GM21786 (cell line): ENCODE measurements around the gene DNAJC27.

Source experiments
- ATAC-seq: cut with Tn5 transposase; IDR thresholded peaks from one replicate; pipeline ENCODE4 v1.9.1; 2021; ENCODE audit not compliant: unreplicated experiment

Gene DNAJC27

GRCh38 chr2:24926220-24926601, 45.5 kb downstream of the DNAJC27 start:
- no peak for ATAC-seq

GRCh38 chr2:24925815-24926214, 45.9 kb downstream of the DNAJC27 start:
- no peak for ATAC-seq

GRCh38 chr2:24924732-24925131, 47.0 kb downstream of the DNAJC27 start:
- no peak for ATAC-seq

- ATAC-seq = no peak
Measured at GRCh38 chr2:24924266-24924665, 47.5 kb downstream of the DNAJC27 start.

GRCh38 chr2:24923106-24923505, 48.6 kb downstream of the DNAJC27 start:
- ATAC-seq = no peak

GRCh38 chr2:24922556-24922955, 49.2 kb downstream of the DNAJC27 start:
- no peak for ATAC-seq

GRCh38 chr2:24920809-24921441, 50.8 kb downstream of the DNAJC27 start:
- no peak for ATAC-seq

- peak; percentile 44 for ATAC-seq
Measured at GRCh38 chr2:24920098-24920808, 51.5 kb downstream of the DNAJC27 start, which contains the start of gene ADCY3. ADCY3 (minus strand) TSS chr2:24920237; CDS start chr2:24918987, 1,250 bp downstream.

- peak; percentile 11 for ATAC-seq
Measured at GRCh38 chr2:24919506-24920097, 52.2 kb downstream of the DNAJC27 start.

GRCh38 chr2:24919037-24919505, 52.7 kb downstream of the DNAJC27 start:
- no peak for ATAC-seq

- ATAC-seq = no peak
Measured at GRCh38 chr2:24918326-24919036, 53.3 kb downstream of the DNAJC27 start.

- no peak for ATAC-seq
Measured at GRCh38 chr2:24917731-24918325, 53.9 kb downstream of the DNAJC27 start.

GRCh38 chr2:24917086-24917485, 54.7 kb downstream of the DNAJC27 start:
- ATAC-seq = peak; percentile 27

GRCh38 chr2:24915796-24916195, 56.0 kb downstream of the DNAJC27 start:
- no peak for ATAC-seq

GRCh38 chr2:24915175-24915574, 56.6 kb downstream of the DNAJC27 start:
- no peak for ATAC-seq

GRCh38 chr2:24914713-24915112, 57.0 kb downstream of the DNAJC27 start:
- no peak for ATAC-seq

GRCh38 chr2:24913911-24914310, 57.8 kb downstream of the DNAJC27 start:
- ATAC-seq = no peak

GRCh38 chr2:24912986-24913385, 58.8 kb downstream of the DNAJC27 start:
- ATAC-seq = no peak

- ATAC-seq = no peak
Measured at GRCh38 chr2:24912523-24912922, 59.2 kb downstream of the DNAJC27 start.

GRCh38 chr2:24910245-24910644, 61.5 kb downstream of the DNAJC27 start:
- ATAC-seq = no peak

GRCh38 chr2:24909555-24910177, 62.1 kb downstream of the DNAJC27 start:
- no peak for ATAC-seq
